PC-3 (cell line): ENCODE results near the gene SCOC.

Experiments
- EZH2 ChIP-seq: fragments of 300-600 bp; sonication (generic); IDR thresholded peaks from one replicate; pipeline ENCODE4 v1.6.1; 2017; ENCODE audit warnings: antibody characterized with exemption, mild to moderate bottlenecking, low read length; ENCODE audit not compliant: unreplicated experiment
- TF ChIP-seq, protein P1 (sequence below): fragments of 300-600 bp; sonication (generic); conservative IDR thresholded peaks from 2 replicates; pipeline ENCODE4 v1.5.1; 2017; ENCODE audit warnings: antibody characterized with exemption, low read depth, mild to moderate bottlenecking, low read length

GRCh38 chr4:140353786-140354185 lies 19.7 kb upstream of the SCOC start:
- TF ChIP-seq, protein P1, sequence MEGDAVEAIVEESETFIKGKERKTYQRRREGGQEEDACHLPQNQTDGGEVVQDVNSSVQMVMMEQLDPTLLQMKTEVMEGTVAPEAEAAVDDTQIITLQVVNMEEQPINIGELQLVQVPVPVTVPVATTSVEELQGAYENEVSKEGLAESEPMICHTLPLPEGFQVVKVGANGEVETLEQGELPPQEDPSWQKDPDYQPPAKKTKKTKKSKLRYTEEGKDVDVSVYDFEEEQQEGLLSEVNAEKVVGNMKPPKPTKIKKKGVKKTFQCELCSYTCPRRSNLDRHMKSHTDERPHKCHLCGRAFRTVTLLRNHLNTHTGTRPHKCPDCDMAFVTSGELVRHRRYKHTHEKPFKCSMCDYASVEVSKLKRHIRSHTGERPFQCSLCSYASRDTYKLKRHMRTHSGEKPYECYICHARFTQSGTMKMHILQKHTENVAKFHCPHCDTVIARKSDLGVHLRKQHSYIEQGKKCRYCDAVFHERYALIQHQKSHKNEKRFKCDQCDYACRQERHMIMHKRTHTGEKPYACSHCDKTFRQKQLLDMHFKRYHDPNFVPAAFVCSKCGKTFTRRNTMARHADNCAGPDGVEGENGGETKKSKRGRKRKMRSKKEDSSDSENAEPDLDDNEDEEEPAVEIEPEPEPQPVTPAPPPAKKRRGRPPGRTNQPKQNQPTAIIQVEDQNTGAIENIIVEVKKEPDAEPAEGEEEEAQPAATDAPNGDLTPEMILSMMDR, result no peak
- no peak for TF ChIP-seq EZH2
